CD4-positive, alpha-beta T cell treated with Interleukin-15 for 1 hour (primary cell): ENCODE measurements around the gene RNPS1.

Source experiments
- DNase-seq: peaks from one replicate; pipeline ENCODE4 v3.0.0-alpha.2; 2020

Gene RNPS1

GRCh38 chr16:2267913-2268666, at the start of gene RNPS1:
TSS of gene RNPS1 (minus strand) at chr16:2268126. CDS start at chr16:2264643, 3,483 bp downstream.
- peak; percentile 93 for DNase-seq

GRCh38 chr16:2317231-2318020, 49.5 kb upstream of the RNPS1 start:
- DNase-seq, result no peak

- no peak for DNase-seq
Measured at GRCh38 chr16:2308089-2308962, 40.4 kb upstream of the RNPS1 start.

GRCh38 chr16:2299915-2300192, 31.9 kb upstream of the RNPS1 start:
- no peak for DNase-seq

GRCh38 chr16:2299121-2299914, 31.4 kb upstream of the RNPS1 start:
- DNase-seq, result no peak

GRCh38 chr16:2298621-2299020, 30.7 kb upstream of the RNPS1 start:
- DNase-seq, result no peak

- no peak for DNase-seq
Measured at GRCh38 chr16:2297506-2297860, 29.6 kb upstream of the RNPS1 start.

GRCh38 chr16:2296661-2297505, 29.0 kb upstream of the RNPS1 start:
- DNase-seq, result no peak

GRCh38 chr16:2295056-2295798, 27.3 kb upstream of the RNPS1 start:
- no peak for DNase-seq

GRCh38 chr16:2292221-2292620, 24.3 kb upstream of the RNPS1 start:
- DNase-seq, result no peak

- no peak for DNase-seq
Measured at GRCh38 chr16:2289282-2289681, 21.4 kb upstream of the RNPS1 start.

- DNase-seq, result no peak
Measured at GRCh38 chr16:2288726-2289125, 20.8 kb upstream of the RNPS1 start.

GRCh38 chr16:2287916-2288547, 20.1 kb upstream of the RNPS1 start:
- DNase-seq, result no peak

GRCh38 chr16:2286550-2286949, 18.6 kb upstream of the RNPS1 start:
- DNase-seq, result no peak

GRCh38 chr16:2285731-2286191, 17.8 kb upstream of the RNPS1 start:
- DNase-seq, result no peak

- no peak for DNase-seq
Measured at GRCh38 chr16:2284797-2285576, 17.1 kb upstream of the RNPS1 start.

GRCh38 chr16:2284001-2284770, 16.3 kb upstream of the RNPS1 start:
- DNase-seq, result no peak

GRCh38 chr16:2282866-2283555, 15.1 kb upstream of the RNPS1 start:
- DNase-seq, result no peak
